GM23248 (cell line): ENCODE data around the gene NUP214.

Experiments
- EZH2 ChIP-seq: fragments of 200-600 bp; sonication (generic); IDR thresholded peaks from 2 replicates; pipeline ENCODE4 v1.6.1; 2018; ENCODE audit warnings: antibody characterized with exemption, mild to moderate bottlenecking; ENCODE audit not compliant: insufficient read depth, poor library complexity, severe bottlenecking
- EZH2phosphoT487 ChIP-seq: fragments of 200-600 bp; sonication (generic); IDR thresholded peaks from 2 replicates; pipeline ENCODE4 v1.6.1; 2018; ENCODE audit warnings: antibody characterized with exemption, moderate library complexity, mild to moderate bottlenecking, low read depth; ENCODE audit not compliant: insufficient read depth

- TF ChIP-seq EZH2phosphoT487 (no peak), EZH2 (no peak)
These were observed 41.8 kb downstream of the NUP214 start for GRCh38 chr9:131167146-131167692.
